Spleen (tissue), 11 donors: ENCODE data around the gene PGP. TPM values are rescaled to one million over a fixed set of nuclear protein-coding genes. Genes with fewer than 3 reads are reported as not detected.

Source experiments
- DNase-seq: peaks from one replicate; pipeline ENCODE4 v3.0.0-alpha.2; 2020
- H3K27ac ChIP-seq, 8 donors: fragments of 200-600 bp; sonication (generic) in 7 of 8; 1 replicate in 4 of 8; 2 replicates in 4 of 8; pipeline versions ENCODE4 v1.5.0 to v1.8.0; 2016 to 2021; ENCODE audit warnings: inconsistent platforms in 4 of 8, mild to moderate bottlenecking in 4 of 8, moderate library complexity in 1 of 8
- H3K27me3 ChIP-seq, 7 donors: fragments of 200-600 bp; sonication (generic) in 6 of 7; replicated peaks in 1 of 7; 1 replicate in 4 of 7; 2 replicates in 3 of 7; pipeline versions ENCODE4 v1.5.0 to v1.8.0; 2016 to 2021; ENCODE audit warnings: inconsistent platforms in 3 of 7, mild to moderate bottlenecking in 1 of 7
- H3K36me3 ChIP-seq, 6 donors: fragments of 200-600 bp; sonication (generic) in 5 of 6; 1 replicate in 4 of 6; 2 replicates in 2 of 6; pipeline versions ENCODE4 v1.5.0 to v1.8.0; 2016 to 2021; ENCODE audit warnings: inconsistent platforms in 2 of 6
- H3K4me1 ChIP-seq, 6 donors: fragments of 200-600 bp; sonication (generic) in 5 of 6; 1 replicate in 3 of 6; 2 replicates in 3 of 6; pipeline versions ENCODE4 v1.5.0 to v1.8.0; 2016 to 2021; ENCODE audit warnings: inconsistent platforms in 3 of 6
- H3K4me3 ChIP-seq, 8 donors: fragments of 200-600 bp; sonication (generic) in 7 of 8; 1 replicate in 4 of 8; 2 replicates in 4 of 8; pipeline versions ENCODE4 v1.5.0 to v1.8.0; 2016 to 2021; ENCODE audit warnings: inconsistent platforms in 4 of 8, mild to moderate bottlenecking in 4 of 8, moderate library complexity in 2 of 8
- H3K9me3 ChIP-seq, 8 donors: fragments of 200-600 bp; sonication (generic) in 7 of 8; 1 replicate in 4 of 8; 2 replicates in 4 of 8; pipeline versions ENCODE4 v1.5.0 to v1.8.0; 2016 to 2021; ENCODE audit warnings: inconsistent platforms in 4 of 8
- CTCF ChIP-seq, 11 experiments: fragments of 200-600 bp in 7 of 11; fragments of 450-650 bp in 4 of 11; sonication (generic) in 4 of 11; IDR thresholded peaks in 8 of 11; conservative IDR thresholded peaks in 3 of 11; 1 replicate in 7 of 11; 2 replicates in 4 of 11; pipeline versions ENCODE4 v1.4.0 to v1.8.0; 2016 to 2021; ENCODE audit warnings: antibody characterized with exemption in 11 of 11, inconsistent platforms in 4 of 11, mild to moderate bottlenecking in 1 of 11
- POLR2A ChIP-seq, 3 donors: fragments of 450-650 bp; IDR thresholded peaks; one replicate each; pipeline ENCODE4 v1.5.1; 2017; ENCODE audit warnings: antibody characterized with exemption in 3 of 3, mild to moderate bottlenecking in 1 of 3
- POLR2AphosphoS5 ChIP-seq, 3 donors: sonication (generic); formaldehyde crosslinking; IDR thresholded peaks; one replicate each; pipeline ENCODE4 v1.5.1; 2017; ENCODE audit warnings: antibody characterized with exemption in 3 of 3
- WGBS, 5 donors: extraction: QIAGEN DNeasy Blood & Tissue Kit in 3 of 5; methylation state at CpG; one replicate each; pipeline versions ENCODE4 v1.1.5 to v1.1.7; 2013 to 2018; 5-methylcytosine and 5-hydroxymethylcytosine counted together
- intact Hi-C: fragments of 100-400 bp; cut with DNase I; formaldehyde crosslinking; loops from one replicate; pipeline ENCODE4 v1.15.0; 2023; ENCODE audit warnings: low total_unique reads
- polyA plus RNA-seq, 3 donors: library from polyadenylated mRNA; stranded (reverse); fragments of 200-250 nt; gene quantifications; one replicate each; pipeline ENCODE4 v1.2.1, GENCODE V29; 2013
- total RNA-seq, 7 donors: library from RNA; depleted of rRNA in 3 of 7; stranded (reverse); fragments of >200 nt in 3 of 7; fragmentation: NEBNext Ultra II Directional in 4 of 7; extraction: Animal tissue kit (Norgen Biotek cat#: 25700) in 4 of 7; gene quantifications; one replicate each; pipeline versions ENCODE4 v1.1.0 to v1.2.1, GENCODE V29; 2016 to 2021
- donor health status: healthy with polysubstance abuse.
- donor health status: DM: no; HTN: no; CAD: no; lungs with moderate emphysema.
- donor health status: DM: no; HTN: no; CAD: no.
- donor health status: Bipolar disorder and iron deficiency.
- donor health status: healthy.
- donor health status: DM: no; HTN: no; CAD: no.
- donor health status: DM: yes; HTN: yes; CAD: no.

The PGP gene
- total and polyA plus RNA-seq, 10 donors: 9.3 to 20.2 (median 13.7) TPM

GRCh38 chr16:2235234-2235651 lies 20.6 kb upstream of the PGP start:
- 86 to 96% (median 94%) methylated on average over 19 to 28 of the region's 28 CpGs for WGBS, 5 donors

GRCh38 chr16:2234813-2235170 lies 20.2 kb upstream of the PGP start:
- TF ChIP-seq CTCF (IDR thresholded peaks at IDR 0.05 in 8 of 11, conservative IDR thresholded peaks at IDR 0.05 in 3 of 11): no peak
- no peak for TF ChIP-seq POLR2A (IDR thresholded peaks at IDR 0.05)
- TF ChIP-seq POLR2AphosphoS5 (IDR thresholded peaks at IDR 0.05): no peak
- intact Hi-C loops: no loop called here
- 91 to 98% (median 94%) methylated on average over 10 to 18 of the region's 18 CpGs for WGBS, 5 donors
- no peak for DNase-seq
- Histone ChIP-seq H3K4me3 (no peak overlapping the region), H3K27ac (no peak overlapping the region), H3K9me3 (no peaks in the 10 kb centered on the region), H3K27me3 (peaks cover 0 to 53% (median 26%) of the 10 kb centered on the region in 7 donors), H3K36me3 (peaks cover 15 to 88% (median 60%) of the 10 kb centered on the region in 6 donors), H3K4me1 (peaks cover 11 to 51% (median 33%) of the 10 kb centered on the region in 6 donors)

More at GRCh38 chr16:2235234-2235651, 20.6 kb upstream of the PGP start:
- Histone ChIP-seq H3K4me3 (no peak overlapping the region), H3K4me1 (peaks cover 11 to 47% (median 30%) of the 10 kb centered on the region in 6 donors), H3K9me3 (no peaks in the 10 kb centered on the region), H3K27ac (no peak overlapping the region), H3K27me3 (peaks cover 0 to 53% (median 26%) of the 10 kb centered on the region in 7 donors), H3K36me3 (peaks cover 13 to 88% (median 56%) of the 10 kb centered on the region in 6 donors)
- DNase-seq: peak; percentile 72
- peak in 2 of 3 donors; percentile 18 to 39 for TF ChIP-seq POLR2AphosphoS5 (IDR thresholded peaks at IDR 0.05)
- no peak for TF ChIP-seq POLR2A (IDR thresholded peaks at IDR 0.05)
- intact Hi-C loops: no loop called here

GRCh38 chr16:2233872-2234812 lies 19.5 kb upstream of the PGP start:
- Histone ChIP-seq H3K9me3 (no peaks in the 10 kb centered on the region), H3K36me3 (peaks cover 17 to 88% (median 67%) of the 10 kb centered on the region in 6 donors), H3K4me1 (peaks cover 11 to 58% (median 40%) of the 10 kb centered on the region in 6 donors), H3K4me3 (no peak overlapping the region), H3K27me3 (peaks cover 0 to 53% (median 26%) of the 10 kb centered on the region in 7 donors), H3K27ac (no peak overlapping the region)
- intact Hi-C loops: no loop called here
- peak; percentile 61 for DNase-seq
- TF ChIP-seq POLR2A (IDR thresholded peaks at IDR 0.05) (no peak), CTCF (IDR thresholded peaks at IDR 0.05 in 8 of 11, conservative IDR thresholded peaks at IDR 0.05 in 3 of 11) (no peak), POLR2AphosphoS5 (IDR thresholded peaks at IDR 0.05) (peak in 1 of 3 donors; percentile 6)
- 87 to 94% (median 92%) methylated on average over 36 to 51 of the region's 51 CpGs for WGBS, 5 donors

GRCh38 chr16:2233046-2233775 lies 18.6 kb upstream of the PGP start:
- H3K4me3 ChIP-seq: no peak overlapping the region
- DNase-seq: no peak
- H3K9me3 ChIP-seq: no peaks in the 10 kb centered on the region
- TF ChIP-seq CTCF (IDR thresholded peaks at IDR 0.05 in 8 of 11, conservative IDR thresholded peaks at IDR 0.05 in 3 of 11) (no peak), POLR2A (IDR thresholded peaks at IDR 0.05) (no peak), POLR2AphosphoS5 (IDR thresholded peaks at IDR 0.05) (no peak)
- no peak overlapping the region for H3K27ac ChIP-seq
- peaks cover 11 to 64% (median 43%) of the 10 kb centered on the region in 6 donors for H3K4me1 ChIP-seq
- H3K27me3 ChIP-seq: peaks cover 0 to 51% (median 26%) of the 10 kb centered on the region in 7 donors
- intact Hi-C loops: no loop called here
- WGBS, 5 donors: 92 to 96% (median 94%) methylated on average over 10 to 28 of the region's 28 CpGs
- H3K36me3 ChIP-seq: peaks cover 19 to 91% (median 76%) of the 10 kb centered on the region in 6 donors
